ENCODE data around the gene ART3.

Gene ART3

DNA sequence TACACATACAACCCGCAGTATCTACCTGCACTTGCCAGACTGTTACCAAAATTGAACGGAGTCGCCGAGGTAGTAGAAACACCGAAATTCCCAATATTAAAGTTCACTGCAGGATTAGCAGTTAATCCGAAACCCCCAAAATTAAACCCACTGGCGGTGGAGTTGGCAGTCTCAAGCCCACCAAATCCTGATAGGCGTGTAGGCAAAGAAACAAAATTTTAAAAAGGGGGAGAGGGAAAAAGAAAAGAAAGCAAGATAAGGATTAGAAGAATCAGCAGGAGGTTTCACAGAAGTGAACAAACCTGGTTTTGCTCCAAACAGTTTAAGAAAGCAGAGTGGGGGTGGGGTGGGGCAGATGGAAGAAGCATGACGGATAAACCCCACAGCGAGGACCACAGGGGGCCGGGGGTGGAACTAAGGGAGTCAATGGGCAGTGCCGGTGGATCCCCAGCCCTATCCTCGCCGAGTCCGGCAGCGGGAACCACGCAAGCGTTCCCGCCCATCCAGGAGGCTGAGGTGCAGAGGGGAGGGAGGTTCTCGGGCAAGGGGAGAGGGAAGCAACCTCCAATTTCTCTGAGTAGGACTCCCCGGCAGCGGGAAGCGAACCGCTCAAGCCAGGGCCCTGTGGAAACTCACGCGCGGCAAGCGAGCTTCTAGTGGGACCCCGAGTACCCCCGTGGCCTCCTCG is 73.1 kb downstream of the ART3 start:
- peak in 24 of 51 donors; percentile 7 to 72 (median 31) for DNase-seq

DNA sequence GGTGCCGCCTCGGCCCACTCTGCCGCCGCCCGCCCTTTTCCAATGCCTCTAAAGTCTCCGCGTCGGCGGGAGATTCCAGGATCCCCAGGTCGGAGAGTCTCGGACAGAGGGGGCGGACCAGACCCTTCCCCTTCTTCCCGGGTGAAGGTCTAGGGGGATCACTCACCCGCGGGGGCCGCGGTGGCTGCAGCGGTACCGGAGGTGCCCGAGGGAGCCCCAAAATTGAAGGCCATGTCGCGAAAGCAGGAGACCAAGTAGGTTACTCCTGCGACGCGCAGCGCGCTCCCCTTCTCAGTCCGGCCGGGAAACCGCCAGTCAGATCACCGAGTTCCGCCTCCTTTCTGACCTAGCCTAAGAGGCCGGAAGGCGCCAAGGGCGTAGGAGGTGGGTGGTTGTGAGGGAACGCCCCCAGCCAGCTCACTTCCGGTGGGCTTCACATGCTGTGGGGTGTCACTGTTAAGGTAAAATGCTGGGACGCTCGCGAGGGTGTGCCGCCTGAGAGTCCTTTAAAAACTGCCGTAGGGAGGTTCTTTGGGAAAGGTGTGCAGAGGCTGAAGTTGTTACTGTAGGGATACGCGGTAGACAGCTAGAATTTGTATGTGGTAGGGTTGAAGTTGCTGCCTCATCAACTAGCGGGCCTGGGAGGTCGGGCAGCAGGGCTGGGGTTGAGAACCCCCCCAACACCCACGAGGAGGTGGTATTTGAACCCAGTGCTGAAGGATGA is 73.8 kb downstream of the ART3 start, which contains the start of gene NUP54:
Gene NUP54 (minus strand): TSS at position 256 of the 724 bp plus-strand sequence. CDS start 23 bp downstream, at position 233.
- DNase-seq, result peak; percentile 67 to 96 (median 91)

DNA sequence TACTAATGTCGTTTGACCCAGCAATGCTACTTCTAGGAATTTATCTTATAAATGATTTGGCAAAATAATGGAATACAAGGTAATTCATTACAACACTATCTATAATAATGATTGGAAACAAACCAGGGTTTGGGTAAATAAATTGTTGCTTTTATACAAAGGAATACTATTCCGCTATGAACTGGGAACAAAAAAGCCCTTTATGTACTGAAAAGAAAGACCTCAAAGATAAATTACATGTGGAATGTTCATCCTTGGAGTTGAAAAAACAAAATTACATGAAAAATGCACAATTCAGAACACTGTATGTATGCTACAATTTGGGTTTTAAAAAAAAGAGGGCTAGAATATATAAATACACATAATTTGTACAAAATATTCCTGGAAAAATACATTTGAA is 78.8 kb downstream of the ART3 start:
- no peak for DNase-seq

DNA sequence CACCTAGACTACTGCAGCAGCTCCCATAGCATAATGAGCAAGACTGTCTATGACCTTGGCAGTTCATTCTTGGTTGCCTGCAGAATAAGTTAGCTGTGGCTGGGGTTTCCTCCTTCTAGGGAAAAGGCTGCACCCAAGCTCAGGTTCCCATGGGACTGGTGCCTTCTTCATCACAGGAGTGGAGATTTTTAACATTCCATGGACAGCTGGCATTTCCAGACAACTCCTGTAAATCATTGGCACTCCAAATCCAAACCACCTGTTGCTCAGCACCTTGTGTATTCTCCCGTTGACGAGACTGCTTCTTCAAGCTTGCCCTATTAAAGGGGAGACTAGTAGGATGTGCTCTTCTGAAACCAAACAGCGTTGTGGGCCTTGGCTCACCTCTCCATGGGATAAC is 81.5 kb downstream of the ART3 start:
- DNase-seq, result no peak

DNA sequence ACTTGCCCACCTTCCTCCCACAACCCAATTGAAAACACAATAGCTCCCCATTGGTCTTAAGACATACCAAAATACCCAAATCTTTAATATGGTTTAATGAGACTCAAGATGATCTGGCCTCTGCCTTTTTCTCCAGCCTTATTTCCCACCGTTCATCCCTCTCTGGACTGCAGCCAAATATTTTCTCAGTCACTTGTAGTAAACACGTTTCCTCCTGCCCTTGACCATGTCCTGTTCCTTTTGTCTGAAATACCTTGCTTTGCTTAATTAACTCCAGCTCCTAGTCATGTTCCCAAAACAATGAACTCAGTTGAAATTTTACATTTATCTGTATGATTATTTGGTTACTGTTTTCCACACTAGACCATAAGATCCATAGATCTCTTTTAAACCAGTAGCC is 82.1 kb downstream of the ART3 start:
- peak in 1 of 51 donors; percentile 2 for DNase-seq

DNA sequence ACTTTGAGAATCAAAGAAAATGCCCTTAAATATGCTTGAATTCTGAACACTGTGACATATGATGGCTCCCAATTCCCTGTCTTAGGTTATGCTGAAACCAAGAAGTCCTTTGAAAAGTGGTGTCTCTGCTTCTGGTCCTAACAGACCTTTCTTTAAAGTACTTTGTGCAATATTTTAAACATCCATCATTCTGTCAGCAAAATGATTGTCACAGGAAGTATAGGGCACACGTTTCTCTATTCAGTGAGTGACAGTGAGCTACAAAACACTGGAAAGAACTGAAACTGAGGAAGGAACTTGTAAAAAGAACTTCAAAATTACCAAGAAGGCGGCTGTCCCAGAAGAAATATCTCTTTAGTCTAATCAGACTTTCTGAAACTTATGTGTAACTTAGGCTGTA is 85.8 kb downstream of the ART3 start:
- no peak for DNase-seq

Data from hypothalamus (tissue), 51 donors.